Gastroesophageal sphincter (tissue), 3 donors: ENCODE measurements around the gene TSC22D2.

ENCODE experiments used
- EP300 ChIP-seq: sonication (generic); formaldehyde crosslinking; IDR thresholded peaks from one replicate; pipeline ENCODE4 v1.6.1; 2017; ENCODE audit warnings: antibody characterized with exemption, mild to moderate bottlenecking
- POLR2A ChIP-seq, 2 donors: fragments of 450-650 bp; IDR thresholded peaks; one replicate each; pipeline ENCODE4 v1.6.1; 2017; ENCODE audit warnings: antibody characterized with exemption in 2 of 2, mild to moderate bottlenecking in 2 of 2, moderate library complexity in 1 of 2
- POLR2AphosphoS5 ChIP-seq: sonication (generic); formaldehyde crosslinking; IDR thresholded peaks from one replicate; pipeline ENCODE4 v1.6.1; 2017; ENCODE audit warnings: antibody characterized with exemption
- TF ChIP-seq, protein P1 (sequence below), 4 experiments: fragments of 200-600 bp in 2 of 4; fragments of 450-650 bp in 2 of 4; sonication (generic) in 1 of 4; IDR thresholded peaks; one replicate each; pipeline ENCODE4 v1.5.1; 2017 to 2019; ENCODE audit warnings: antibody characterized with exemption in 4 of 4, mild to moderate bottlenecking in 2 of 4, moderate library complexity in 2 of 4

DNA sequence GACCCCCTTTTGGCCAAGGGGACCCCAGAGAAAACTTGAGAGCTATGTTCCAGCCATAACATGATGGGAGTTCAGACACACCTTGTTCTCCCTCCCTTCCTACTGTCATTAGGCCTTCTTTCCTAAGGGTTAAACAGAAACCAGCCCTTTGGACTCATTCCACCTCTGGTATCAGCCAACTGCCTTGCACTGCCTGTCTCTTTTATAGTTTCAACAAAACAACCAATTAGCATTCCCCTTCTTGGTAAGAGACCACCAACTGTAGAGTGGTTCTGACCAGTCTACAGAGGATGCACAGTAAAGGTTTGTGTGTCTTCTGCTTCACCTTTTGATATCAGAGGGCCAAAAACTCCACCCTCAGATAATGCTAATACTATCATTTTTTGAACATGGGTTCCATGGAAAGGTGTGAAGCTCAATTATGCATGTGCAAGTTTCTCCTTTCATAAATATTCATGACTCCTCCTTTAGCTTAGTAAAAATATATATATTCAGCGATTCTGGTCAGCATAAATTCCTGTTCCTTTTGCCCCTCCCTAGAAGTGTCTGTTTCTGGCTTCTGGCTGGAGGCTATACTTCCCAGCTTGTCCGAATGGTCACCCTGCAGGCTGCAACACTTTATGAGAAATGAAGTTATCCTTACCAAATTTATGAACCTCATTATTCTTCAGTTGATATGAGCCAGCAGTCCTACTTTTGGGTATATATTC is 82.3 kb downstream of the TSC22D2 start:
- TF ChIP-seq, protein P1, sequence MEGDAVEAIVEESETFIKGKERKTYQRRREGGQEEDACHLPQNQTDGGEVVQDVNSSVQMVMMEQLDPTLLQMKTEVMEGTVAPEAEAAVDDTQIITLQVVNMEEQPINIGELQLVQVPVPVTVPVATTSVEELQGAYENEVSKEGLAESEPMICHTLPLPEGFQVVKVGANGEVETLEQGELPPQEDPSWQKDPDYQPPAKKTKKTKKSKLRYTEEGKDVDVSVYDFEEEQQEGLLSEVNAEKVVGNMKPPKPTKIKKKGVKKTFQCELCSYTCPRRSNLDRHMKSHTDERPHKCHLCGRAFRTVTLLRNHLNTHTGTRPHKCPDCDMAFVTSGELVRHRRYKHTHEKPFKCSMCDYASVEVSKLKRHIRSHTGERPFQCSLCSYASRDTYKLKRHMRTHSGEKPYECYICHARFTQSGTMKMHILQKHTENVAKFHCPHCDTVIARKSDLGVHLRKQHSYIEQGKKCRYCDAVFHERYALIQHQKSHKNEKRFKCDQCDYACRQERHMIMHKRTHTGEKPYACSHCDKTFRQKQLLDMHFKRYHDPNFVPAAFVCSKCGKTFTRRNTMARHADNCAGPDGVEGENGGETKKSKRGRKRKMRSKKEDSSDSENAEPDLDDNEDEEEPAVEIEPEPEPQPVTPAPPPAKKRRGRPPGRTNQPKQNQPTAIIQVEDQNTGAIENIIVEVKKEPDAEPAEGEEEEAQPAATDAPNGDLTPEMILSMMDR (IDR thresholded peaks at IDR 0.05) = no peak
- TF ChIP-seq POLR2AphosphoS5 = no peak
- TF ChIP-seq POLR2A (IDR thresholded peaks at IDR 0.05) = no peak
- no peak for TF ChIP-seq EP300
